ENCODE results near the gene UTP18. TPM values are rescaled to one million over a fixed set of nuclear protein-coding genes. Genes with fewer than 3 reads are reported as not detected.
A peak's percentile ranks its signal among the peaks of the same experiment; 100 is the strongest.

The UTP18 gene
- total and polyA plus RNA-seq, 7 experiments from 2014 or later: 31.1 to 71.6 (median 46.2) TPM

DNA sequence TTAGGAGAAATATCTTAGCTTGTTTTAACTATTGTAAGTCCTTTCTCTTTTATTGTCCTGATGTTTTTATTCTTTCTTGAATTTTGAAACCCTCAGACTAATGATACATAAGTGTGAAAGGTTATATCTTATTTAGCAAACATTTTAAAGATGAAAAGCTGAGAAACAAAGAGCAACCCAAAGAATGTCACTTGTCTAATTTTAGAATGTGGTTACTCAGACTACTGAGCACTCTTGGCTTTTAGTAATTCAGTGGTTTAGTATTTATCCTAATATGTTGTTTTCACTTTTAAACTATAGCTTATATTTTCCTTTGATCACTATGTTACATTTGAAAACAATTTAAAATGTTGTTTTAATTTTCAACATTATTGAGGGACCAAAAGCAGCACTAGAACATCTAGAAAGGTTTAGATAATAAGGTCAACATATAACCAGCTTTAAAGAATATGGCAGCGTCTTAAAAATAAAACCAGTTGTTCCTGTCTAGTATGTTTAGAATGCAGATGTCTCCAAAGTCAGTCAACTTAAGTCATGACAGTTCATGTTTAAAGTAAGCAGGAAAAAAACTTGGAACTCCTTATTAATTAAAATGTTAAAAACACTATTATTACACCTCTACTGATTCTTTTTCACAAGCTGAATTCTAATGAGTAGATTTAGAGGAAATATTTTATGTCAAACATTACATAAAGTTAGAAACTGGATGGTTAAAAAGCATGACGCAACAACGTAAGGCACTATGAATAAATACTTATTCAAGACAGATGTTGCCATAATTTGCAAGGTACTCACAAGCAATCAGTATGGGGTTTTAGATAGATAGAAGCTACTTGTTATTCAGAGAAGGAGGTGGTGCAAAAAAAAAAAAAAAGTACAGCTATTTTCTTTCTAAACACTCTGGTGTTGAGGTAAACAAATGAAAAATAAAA, 2.9 kb upstream of the UTP18 start:
- intact Hi-C loops (cut with micrococcal nuclease): no loop called here
- Histone ChIP-seq H3K4me3 (ENCODE audit: low read length) (no peak overlapping the region), H3K27me3 (ENCODE audit: control insufficient read depth in 2 of 2, insufficient read depth in 2 of 2, low read length in 2 of 2) (no peaks in the 10 kb centered on the region), H3K27ac (ENCODE audit: low read depth, low read length) (no peak overlapping the region), H3K4me1 (ENCODE audit: control insufficient read depth in 2 of 2, insufficient read depth in 2 of 2, low read length in 2 of 2) (peaks cover 32 to 35% of the 10 kb centered on the region in 2 donors), H3K36me3 (ENCODE audit: control insufficient read depth in 2 of 3, insufficient read depth in 3 of 3, low read length in 3 of 3) (peaks cover 0 to 16% (median 0%) of the 10 kb centered on the region in 3 experiments), H3K9me3 (ENCODE audit: control insufficient read depth in 2 of 3, low read length in 3 of 3) (no peaks in the 10 kb centered on the region)
- CTCF ChIA-PET: no interaction called here
- Mint-ChIP-seq H3K27ac (peak overlapping the region in 3 of 9 donors; percentile 26 to 99 (median 52)), H3K4me1 (peaks cover 48 to 76% (median 66%) of the 10 kb centered on the region in 7 donors), H3K4me3 (peak overlapping the region in 8 of 10 donors; percentile 5 to 98 (median 92)), H3K27me3 (no peaks in the 10 kb centered on the region), H3K9me3 (no peaks in the 10 kb centered on the region), H3K36me3 (peaks cover 7 to 29% (median 16%) of the 10 kb centered on the region in 5 donors)
- DNase-seq: no peak
- ATAC-seq: no peak
- POLR2A ChIA-PET: interaction anchor here (0.6 kb wide), 2 partner anchors 8 to 17 kb away, joined by 3 to 6 read pairs; no protein-coding TSS in a partner anchor

DNA sequence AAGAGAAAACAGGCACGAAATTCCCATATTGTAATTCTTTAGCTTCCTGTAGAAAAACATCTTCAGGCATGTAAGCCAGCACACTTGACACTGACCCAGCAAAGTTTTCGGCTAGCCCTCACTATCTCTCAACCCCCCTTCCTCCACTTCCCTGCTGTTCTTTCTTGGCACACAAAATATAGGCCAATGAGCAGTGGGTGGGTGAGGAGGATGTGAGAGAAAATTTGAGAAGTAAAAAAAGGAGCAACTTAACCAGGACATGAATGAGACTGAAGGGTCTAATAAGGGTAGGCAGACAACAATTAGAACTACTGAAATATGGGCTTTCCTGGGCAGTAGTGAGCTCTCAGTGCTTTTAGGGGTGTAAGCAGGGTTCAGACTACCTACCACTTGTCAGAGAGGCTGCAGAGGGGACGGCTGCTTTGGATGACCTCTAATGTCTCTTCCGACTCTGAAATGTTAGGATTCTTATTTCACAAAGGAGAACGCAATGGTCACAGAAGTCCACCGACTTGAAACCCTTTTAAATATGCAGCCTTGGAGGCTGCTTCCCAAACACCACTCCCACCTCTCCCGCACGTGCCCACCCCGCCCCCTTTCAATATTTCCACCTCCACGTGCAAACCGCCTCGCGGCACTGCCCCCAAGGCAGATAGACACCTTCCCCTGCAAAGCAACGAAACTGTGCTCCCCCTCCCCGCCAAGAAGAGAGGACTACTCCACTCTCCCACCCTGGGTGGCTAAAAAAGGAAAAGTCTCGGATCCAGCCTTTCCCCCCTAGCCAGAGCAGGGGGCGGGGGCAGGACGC, 1.4 kb upstream of the UTP18 start:
- ATAC-seq (no peak), DNase-seq (peak in 1 of 9 donors; percentile 21)
- H3K4me3 ChIP-seq (ENCODE audit: low read length): peak overlapping the region; percentile 89
- H3K27me3 ChIP-seq (ENCODE audit: control insufficient read depth in 2 of 2, insufficient read depth in 2 of 2, low read length in 2 of 2): no peaks in the 10 kb centered on the region
- H3K4me1 ChIP-seq (ENCODE audit: control insufficient read depth in 2 of 2, insufficient read depth in 2 of 2, low read length in 2 of 2): peaks cover 35 to 40% of the 10 kb centered on the region in 2 donors
- peaks cover 0 to 27% (median 0%) of the 10 kb centered on the region in 3 experiments for H3K36me3 ChIP-seq (ENCODE audit: control insufficient read depth in 2 of 3, insufficient read depth in 3 of 3, low read length in 3 of 3)
- H3K4me1 Mint-ChIP-seq: peaks cover 55 to 81% (median 68%) of the 10 kb centered on the region in 7 donors
- no peaks in the 10 kb centered on the region for H3K9me3 Mint-ChIP-seq
- H3K36me3 Mint-ChIP-seq: peaks cover 15 to 37% (median 16%) of the 10 kb centered on the region in 5 donors
- H3K27me3 Mint-ChIP-seq: no peaks in the 10 kb centered on the region
- H3K27ac Mint-ChIP-seq: peak overlapping the region; percentile 47 to 99 (median 78)
- peak overlapping the region; percentile 85 to 98 (median 95) for H3K4me3 Mint-ChIP-seq
- POLR2A ChIA-PET: interaction anchor here (0.6 kb wide), 1 partner anchor 28 kb away, joined by 3 read pairs; no protein-coding TSS in a partner anchor
- no peaks in the 10 kb centered on the region for H3K9me3 ChIP-seq (ENCODE audit: control insufficient read depth in 2 of 3, low read length in 3 of 3)
- intact Hi-C loops (cut with micrococcal nuclease): no loop called here
- CTCF ChIA-PET: interaction anchor here (0.7 kb wide), 1 partner anchor 26 kb away, joined by 3 read pairs; no protein-coding TSS in a partner anchor
- peak overlapping the region; percentile 89 for H3K27ac ChIP-seq (ENCODE audit: low read depth, low read length)

DNA sequence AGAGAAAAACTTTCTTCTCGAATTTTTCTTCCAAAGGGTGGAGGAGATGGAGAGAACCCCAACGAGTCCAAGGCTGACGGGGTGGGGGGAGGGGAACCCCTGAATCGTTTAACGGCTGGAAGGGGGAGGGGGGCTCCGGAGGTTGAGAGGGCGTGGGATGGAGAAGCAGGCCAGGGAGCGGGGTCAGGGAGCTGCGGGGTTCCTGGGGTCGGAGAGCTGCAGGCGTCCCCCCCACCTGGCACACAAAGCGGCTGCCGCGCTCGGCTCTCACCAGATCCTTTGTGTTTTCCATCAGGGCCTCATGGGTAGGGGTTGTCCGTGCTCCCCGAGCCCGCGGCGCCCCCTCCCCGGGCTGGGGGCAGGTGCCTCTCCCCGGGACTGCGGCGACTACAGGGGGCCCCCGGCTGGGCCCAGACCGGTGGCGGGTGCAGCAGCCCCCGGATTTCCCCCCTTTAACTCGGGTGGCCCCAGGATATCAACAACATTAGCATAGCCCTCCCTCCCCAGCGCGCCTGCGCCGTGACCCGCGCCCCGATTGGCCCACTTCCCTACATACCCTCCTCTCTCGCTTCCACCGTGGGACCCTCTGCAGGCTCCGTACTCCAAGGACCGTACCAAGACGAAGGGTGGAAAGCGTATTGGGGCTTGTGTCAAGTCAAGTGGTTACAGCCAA, 646 bp upstream of the UTP18 start, which contains the start of gene MBTD1:
MBTD1 (minus strand) TSS at position 486 of the 673 bp plus-strand sequence. CDS start 34,888 bp downstream, outside the sequence.
- CTCF ChIA-PET: no interaction called here
- peak; percentile 90 for ATAC-seq
- H3K4me3 Mint-ChIP-seq: peak within 1 kb of the TSS; percentile 88 to 98 (median 96)
- no peaks in the 10 kb centered on the region for H3K27me3 Mint-ChIP-seq
- Histone ChIP-seq H3K27me3 (ENCODE audit: control insufficient read depth in 2 of 2, insufficient read depth in 2 of 2, low read length in 2 of 2) (no peaks in the 10 kb centered on the region), H3K4me3 (ENCODE audit: low read length) (peak within 1 kb of the TSS; percentile 89), H3K27ac (ENCODE audit: low read depth, low read length) (peak within 1 kb of the TSS; percentile 89), H3K9me3 (ENCODE audit: control insufficient read depth in 2 of 3, low read length in 3 of 3) (no peaks in the 10 kb centered on the region), H3K4me1 (ENCODE audit: control insufficient read depth in 2 of 2, insufficient read depth in 2 of 2, low read length in 2 of 2) (peaks cover 35 to 37% of the 10 kb centered on the region in 2 donors), H3K36me3 (ENCODE audit: control insufficient read depth in 2 of 3, insufficient read depth in 3 of 3, low read length in 3 of 3) (peaks cover 0 to 27% (median 0%) of the 10 kb centered on the region in 3 experiments)
- peaks cover 8 to 35% (median 15%) of the 10 kb centered on the region in 5 donors for H3K36me3 Mint-ChIP-seq
- H3K9me3 Mint-ChIP-seq: no peaks in the 10 kb centered on the region
- POLR2A ChIA-PET: interaction anchor here (1.6 kb wide), 1 partner anchor 106 kb away, joined by 3 read pairs; the partner anchor contains the start of gene NME1
- H3K4me1 Mint-ChIP-seq: peaks cover 49 to 81% (median 61%) of the 10 kb centered on the region in 7 donors
- intact Hi-C loops (cut with micrococcal nuclease): loop anchor here (1.0 to 10.0 kb wide), 13 partner anchors 93 to 1582 kb away; partner anchors contain the start of genes NME1 (in 2 of the 2), NME2 (in 2 of the 2), LUC7L3 (in 1 of the 2) and SPAG9 (in 1 of the 2)
- DNase-seq: peak in 8 of 9 donors; percentile 89 to 98 (median 97)
- peak within 1 kb of the TSS; percentile 96 to 99 (median 98) for H3K27ac Mint-ChIP-seq

- H3K4me3 Mint-ChIP-seq: peak overlapping the region; percentile 88 to 98 (median 95)
- H3K27me3 ChIP-seq (ENCODE audit: control insufficient read depth in 2 of 2, insufficient read depth in 2 of 2, low read length in 2 of 2): no peaks in the 10 kb centered on the region
- CTCF ChIA-PET: no interaction called here
- H3K4me1 Mint-ChIP-seq: peaks cover 38 to 80% (median 60%) of the 10 kb centered on the region in 7 donors
- peak overlapping the region; percentile 89 for H3K4me3 ChIP-seq (ENCODE audit: low read length)
- peak overlapping the region; percentile 89 for H3K27ac ChIP-seq (ENCODE audit: low read depth, low read length)
- H3K36me3 ChIP-seq (ENCODE audit: control insufficient read depth in 2 of 3, insufficient read depth in 3 of 3, low read length in 3 of 3): peaks cover 0 to 29% (median 4%) of the 10 kb centered on the region in 3 experiments
- no peaks in the 10 kb centered on the region for H3K9me3 Mint-ChIP-seq
- POLR2A ChIA-PET: interaction anchor here (0.5 to 1.6 kb wide), 9 partner anchors 11 to 542 kb away, joined by 3 to 4 read pairs (median 3); partner anchors contain the start of genes LUC7L3, NME1, NME2 and SPAG9
- DNase-seq (no peak), ATAC-seq (no peak)
- H3K27ac Mint-ChIP-seq: peak overlapping the region; percentile 32 to 99 (median 84)
- H3K36me3 Mint-ChIP-seq: peaks cover 10 to 40% (median 16%) of the 10 kb centered on the region in 5 donors
- H3K9me3 ChIP-seq (ENCODE audit: control insufficient read depth in 2 of 3, low read length in 3 of 3): no peaks in the 10 kb centered on the region
- intact Hi-C loops (cut with micrococcal nuclease): loop anchor here (2.0 to 10.0 kb wide), 4 partner anchors 166 to 1584 kb away; partner anchors contain the start of gene SPOP (in 1 of the 2)
- no peaks in the 10 kb centered on the region for H3K27me3 Mint-ChIP-seq
- peaks cover 34 to 35% of the 10 kb centered on the region in 2 donors for H3K4me1 ChIP-seq (ENCODE audit: control insufficient read depth in 2 of 2, insufficient read depth in 2 of 2, low read length in 2 of 2)
These were observed 948 bp downstream of the UTP18 start for GRCh38 chr17:51261024-51261963.

DNA sequence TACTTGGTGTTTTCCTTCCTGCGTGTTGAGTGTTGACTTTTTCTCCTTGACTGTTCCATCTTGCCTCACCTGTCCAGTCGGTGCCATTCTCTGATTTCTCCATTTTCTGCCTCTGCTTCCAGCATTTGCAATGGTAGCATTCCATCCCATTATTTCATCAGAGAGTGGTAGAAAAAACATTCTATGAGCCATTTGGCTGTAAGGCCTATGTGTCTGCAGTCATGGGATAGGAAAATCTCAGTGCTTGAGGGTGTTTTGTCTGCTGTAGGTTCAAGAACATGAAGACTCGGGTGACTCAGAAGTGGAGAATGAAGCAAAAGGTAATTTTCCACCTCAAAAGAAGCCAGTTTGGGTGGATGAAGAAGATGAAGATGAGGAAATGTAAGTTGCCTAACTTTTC, 2.7 kb downstream of the UTP18 start:
- ChIA-PET POLR2A (interaction anchor here (0.5 kb wide), 1 partner anchor 11 kb away, joined by 4 read pairs; no protein-coding TSS in a partner anchor), CTCF (interaction anchor here (0.6 kb wide), 1 partner anchor 407 kb away, joined by 3 read pairs; no protein-coding TSS in a partner anchor)
- Mint-ChIP-seq H3K4me1 (peaks cover 35 to 72% (median 51%) of the 10 kb centered on the region in 7 donors), H3K4me3 (peak overlapping the region; percentile 58 to 98 (median 76)), H3K27me3 (no peaks in the 10 kb centered on the region), H3K36me3 (peaks cover 17 to 43% (median 21%) of the 10 kb centered on the region in 5 donors), H3K27ac (peak overlapping the region in 6 of 9 donors; percentile 0 to 61 (median 20)), H3K9me3 (no peaks in the 10 kb centered on the region)
- Histone ChIP-seq H3K27me3 (ENCODE audit: control insufficient read depth in 2 of 2, insufficient read depth in 2 of 2, low read length in 2 of 2) (no peaks in the 10 kb centered on the region), H3K36me3 (ENCODE audit: control insufficient read depth in 2 of 3, insufficient read depth in 3 of 3, low read length in 3 of 3) (peaks cover 0 to 40% (median 8%) of the 10 kb centered on the region in 3 experiments), H3K4me3 (ENCODE audit: low read length) (no peak overlapping the region), H3K4me1 (ENCODE audit: control insufficient read depth in 2 of 2, insufficient read depth in 2 of 2, low read length in 2 of 2) (peaks cover 23 to 31% of the 10 kb centered on the region in 2 donors), H3K27ac (ENCODE audit: low read depth, low read length) (no peak overlapping the region), H3K9me3 (ENCODE audit: control insufficient read depth in 2 of 3, low read length in 3 of 3) (no peaks in the 10 kb centered on the region)
- intact Hi-C loops (cut with micrococcal nuclease): loop anchor here (5.0 to 10.0 kb wide), 3 partner anchors 164 to 1586 kb away; partner anchors contain the start of gene SPOP (in 1 of the 2)
- DNase-seq: no peak
- ATAC-seq: no peak

Data from naive thymus-derived CD4-positive, alpha-beta T cell (primary cell).